Subcutaneous adipose tissue (tissue), 4 donors: ENCODE results near the gene MYCBP2. TPM values are rescaled to one million over a fixed set of nuclear protein-coding genes. Genes with fewer than 3 reads are reported as not detected.

Source experiments
- total RNA-seq, 4 donors: library from RNA; depleted of rRNA; stranded (reverse); fragments of >200 nt; gene quantifications; one replicate each; pipeline ENCODE4 v1.1.0, GENCODE V29; 2016
- TF ChIP-seq, protein P1 (sequence below): fragments of 450-650 bp; IDR thresholded peaks from one replicate; pipeline ENCODE4 v1.5.1; 2016; ENCODE audit warnings: low read depth, mild to moderate bottlenecking, control low read depth, antibody characterized with exemption, moderate library complexity

Gene MYCBP2
- total RNA-seq, 4 donors from 2014 or later, result 316 to 377 (median 343) TPM

DNA sequence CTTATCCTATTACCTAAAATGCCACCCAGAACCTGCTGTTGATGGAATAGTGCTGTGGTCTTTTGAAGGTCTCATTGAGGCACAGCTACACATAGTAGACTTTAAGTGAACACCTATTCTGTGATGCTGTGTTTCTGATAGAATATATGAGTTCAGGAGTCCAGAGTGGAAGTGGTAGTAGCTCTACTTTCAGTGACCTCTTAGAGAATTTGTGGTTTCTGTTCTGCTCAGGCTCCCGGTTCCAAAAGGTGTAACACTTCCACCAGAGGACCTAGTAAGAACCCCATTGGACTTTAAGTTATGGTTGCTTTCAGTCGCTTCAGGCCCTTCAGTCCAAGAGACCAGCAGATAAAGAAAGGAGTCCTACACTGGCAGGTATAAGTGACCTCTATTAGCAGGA lies 11.4 kb upstream of the MYCBP2 start:
- TF ChIP-seq, protein P1, sequence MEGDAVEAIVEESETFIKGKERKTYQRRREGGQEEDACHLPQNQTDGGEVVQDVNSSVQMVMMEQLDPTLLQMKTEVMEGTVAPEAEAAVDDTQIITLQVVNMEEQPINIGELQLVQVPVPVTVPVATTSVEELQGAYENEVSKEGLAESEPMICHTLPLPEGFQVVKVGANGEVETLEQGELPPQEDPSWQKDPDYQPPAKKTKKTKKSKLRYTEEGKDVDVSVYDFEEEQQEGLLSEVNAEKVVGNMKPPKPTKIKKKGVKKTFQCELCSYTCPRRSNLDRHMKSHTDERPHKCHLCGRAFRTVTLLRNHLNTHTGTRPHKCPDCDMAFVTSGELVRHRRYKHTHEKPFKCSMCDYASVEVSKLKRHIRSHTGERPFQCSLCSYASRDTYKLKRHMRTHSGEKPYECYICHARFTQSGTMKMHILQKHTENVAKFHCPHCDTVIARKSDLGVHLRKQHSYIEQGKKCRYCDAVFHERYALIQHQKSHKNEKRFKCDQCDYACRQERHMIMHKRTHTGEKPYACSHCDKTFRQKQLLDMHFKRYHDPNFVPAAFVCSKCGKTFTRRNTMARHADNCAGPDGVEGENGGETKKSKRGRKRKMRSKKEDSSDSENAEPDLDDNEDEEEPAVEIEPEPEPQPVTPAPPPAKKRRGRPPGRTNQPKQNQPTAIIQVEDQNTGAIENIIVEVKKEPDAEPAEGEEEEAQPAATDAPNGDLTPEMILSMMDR, result no peak

GRCh38 chr13:77337159-77337558 lies 10.3 kb upstream of the MYCBP2 start:
- TF ChIP-seq, protein P1, result no peak

DNA sequence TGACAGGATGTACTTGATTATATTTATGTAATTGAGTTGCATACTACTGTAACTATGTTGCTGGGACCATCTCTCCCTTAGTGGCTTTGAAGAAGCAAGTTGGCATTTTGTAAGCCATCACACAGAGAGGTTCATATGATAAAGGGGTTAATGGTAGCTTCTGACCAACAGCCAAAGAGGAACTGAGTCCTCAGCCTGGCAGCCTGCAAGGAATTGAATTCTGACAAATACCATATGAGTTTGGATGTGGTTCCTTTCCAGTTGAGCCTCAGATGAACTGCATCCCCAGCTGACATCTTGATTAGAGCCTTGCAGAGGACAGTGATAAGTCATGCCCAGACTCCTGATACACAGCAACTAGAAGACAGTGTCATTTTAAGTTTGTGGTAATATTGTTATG lies 8.6 kb upstream of the MYCBP2 start:
- TF ChIP-seq, protein P1, result no peak

DNA sequence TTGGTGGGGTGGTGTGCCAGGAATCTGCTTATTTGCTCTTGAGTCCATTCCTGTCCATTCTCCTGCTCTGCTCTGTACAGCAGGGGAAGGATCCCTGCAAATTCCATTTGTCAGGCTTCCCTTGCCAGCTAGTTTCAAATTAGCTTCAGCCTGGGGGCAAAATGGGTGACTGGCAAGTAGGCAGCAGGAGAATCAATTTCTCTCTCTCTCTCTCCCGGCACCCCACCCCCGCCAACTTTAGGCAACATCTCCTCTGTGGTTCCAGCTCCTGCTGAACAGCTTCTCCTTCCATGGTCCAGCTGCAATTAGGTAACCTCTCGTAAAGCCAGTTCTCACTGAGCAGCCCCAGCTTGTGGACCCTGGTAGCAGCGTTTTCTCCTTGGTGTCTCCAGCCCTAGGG lies 6.7 kb upstream of the MYCBP2 start:
- TF ChIP-seq, protein P1, result no peak

GRCh38 chr13:77331421-77331820 lies 4.5 kb upstream of the MYCBP2 start:
- TF ChIP-seq, protein P1, result no peak

DNA sequence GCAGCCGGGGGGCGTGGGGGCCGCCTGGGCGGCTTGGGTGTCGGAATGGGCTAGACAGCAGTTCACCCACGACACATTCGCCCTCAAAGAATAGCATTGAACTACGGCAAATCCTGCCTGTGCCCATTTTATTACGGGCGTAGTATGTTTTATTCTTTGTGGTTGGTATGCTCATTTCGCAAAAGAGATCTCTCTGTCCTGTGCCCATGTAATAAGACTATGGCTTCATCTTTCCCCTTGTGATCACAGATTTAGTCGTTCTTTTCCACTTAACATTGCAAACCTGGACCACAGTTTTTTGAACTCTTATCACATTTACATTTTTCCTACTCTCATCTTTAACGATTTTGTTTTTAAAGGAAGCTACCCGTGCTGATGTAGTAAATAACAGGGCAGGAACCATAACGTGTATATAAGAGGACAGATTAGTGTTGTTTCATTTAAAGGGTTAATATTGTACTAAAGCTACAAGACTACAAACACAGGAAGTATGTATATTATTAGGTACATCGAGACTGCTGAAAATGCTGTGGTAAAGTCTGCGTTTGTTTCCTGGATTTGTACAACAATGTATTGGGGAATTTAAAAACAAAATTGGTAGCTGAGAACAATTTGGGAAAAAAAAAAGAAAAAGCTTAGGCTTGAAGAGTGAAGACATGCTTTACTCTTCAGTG lies 3.2 kb upstream of the MYCBP2 start:
- TF ChIP-seq, protein P1, result no peak

DNA sequence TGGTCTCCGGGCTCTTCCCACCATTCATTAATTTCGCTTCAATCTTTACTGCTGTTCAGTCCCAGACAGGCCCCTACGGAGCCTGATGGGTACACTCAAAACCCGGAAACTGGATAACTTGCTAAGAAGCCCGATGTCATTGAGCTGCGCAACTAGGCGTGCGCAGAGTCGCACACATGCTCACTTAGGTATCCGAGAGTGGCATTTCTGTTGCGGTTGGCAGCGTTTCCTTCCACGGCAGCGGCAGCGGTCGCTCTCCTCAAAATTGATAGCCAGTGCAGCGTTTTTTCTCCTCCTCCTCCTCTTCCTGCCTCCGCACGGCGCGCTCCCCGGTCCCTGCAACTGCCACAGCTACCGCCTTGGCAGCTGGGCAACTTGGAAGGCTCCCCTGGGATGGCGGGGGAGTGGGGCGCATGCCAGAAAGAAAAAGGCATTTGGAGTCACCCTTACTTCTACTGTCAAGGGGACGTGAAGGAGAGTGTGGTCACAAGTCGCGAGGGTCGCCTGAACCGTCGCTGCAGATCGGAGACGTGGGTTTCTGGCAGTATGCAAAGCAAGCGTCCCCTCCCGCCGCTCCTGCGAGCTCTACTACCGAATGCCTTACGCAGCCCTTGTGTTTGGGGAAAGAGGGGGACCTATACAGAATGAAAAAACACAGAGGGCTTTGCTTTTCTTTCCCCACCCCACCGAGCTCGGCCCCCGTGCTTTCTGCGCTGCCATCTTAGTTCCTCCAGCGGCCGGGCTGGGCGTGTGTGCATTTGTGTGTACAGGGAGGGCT lies 2.4 kb upstream of the MYCBP2 start:
- TF ChIP-seq, protein P1, result no peak
